GM12878 (cell line): ENCODE data around the gene HECTD4.

Experiments
- E2F8 ChIP-seq: fragments of 450-650 bp; IDR thresholded peaks from 2 replicates; pipeline ENCODE4 v1.6.1; 2018; ENCODE audit warnings: mild to moderate bottlenecking, low read depth, moderate library complexity; ENCODE audit not compliant: partially characterized antibody
- FOS ChIP-seq: IDR thresholded peaks from 3 replicates; pipeline ENCODE4 v1.6.1; 2011; ENCODE audit warnings: borderline replicate concordance; ENCODE audit not compliant: insufficient read length; ENCODE audit errors: extremely low read depth
- MXI1 ChIP-seq: fragments of 150-350 bp; IDR thresholded peaks from 2 replicates; pipeline ENCODE4 v1.6.1; 2011; ENCODE audit warnings: low read depth, mild to moderate bottlenecking, inconsistent platforms, low read length, improper control_type of control experiment
- POLR2AphosphoS5 ChIP-seq: IDR thresholded peaks from 2 replicates; pipeline ENCODE4 v1.6.1; 2011; ENCODE audit warnings: mild to moderate bottlenecking, low read length, inconsistent platforms
- RAD21 ChIP-seq: IDR thresholded peaks from 2 replicates; pipeline ENCODE4 v1.6.1; 2011; ENCODE audit warnings: mild to moderate bottlenecking, low read depth, low read length, moderate library complexity; ENCODE audit not compliant: insufficient read depth
- SUZ12 ChIP-seq: fragments of 200-600 bp; sonication (generic); IDR thresholded peaks from one replicate; pipeline ENCODE4 v1.6.1; 2018; ENCODE audit warnings: antibody characterized with exemption, mild to moderate bottlenecking; ENCODE audit not compliant: unreplicated experiment
- USF2 ChIP-seq: IDR thresholded peaks from 2 replicates; pipeline ENCODE4 v1.6.1; 2011; ENCODE audit warnings: low read depth, low read length, improper control_type of control experiment, borderline replicate concordance
- TF ChIP-seq, protein P1 (sequence below), 3 experiments: IDR thresholded peaks in 2 of 3; conservative IDR thresholded peaks in 1 of 3; 2 replicates each; pipeline ENCODE4 v1.5.1; 2011; ENCODE audit warnings: low read depth in 3 of 3, low read length in 3 of 3, mild to moderate bottlenecking in 3 of 3, control low read depth in 2 of 3, moderate library complexity in 2 of 3, inconsistent platforms in 1 of 3, mixed read lengths in 1 of 3; ENCODE audit not compliant: control insufficient read depth in 2 of 3, insufficient read depth in 1 of 3; ENCODE audit errors: extremely low read depth in 1 of 3
- TF ChIP-seq, protein P2 (sequence below): fragments of 450-650 bp; IDR thresholded peaks from 2 replicates; pipeline ENCODE4 v1.6.1; 2017; ENCODE audit warnings: mild to moderate bottlenecking, moderate library complexity

DNA sequence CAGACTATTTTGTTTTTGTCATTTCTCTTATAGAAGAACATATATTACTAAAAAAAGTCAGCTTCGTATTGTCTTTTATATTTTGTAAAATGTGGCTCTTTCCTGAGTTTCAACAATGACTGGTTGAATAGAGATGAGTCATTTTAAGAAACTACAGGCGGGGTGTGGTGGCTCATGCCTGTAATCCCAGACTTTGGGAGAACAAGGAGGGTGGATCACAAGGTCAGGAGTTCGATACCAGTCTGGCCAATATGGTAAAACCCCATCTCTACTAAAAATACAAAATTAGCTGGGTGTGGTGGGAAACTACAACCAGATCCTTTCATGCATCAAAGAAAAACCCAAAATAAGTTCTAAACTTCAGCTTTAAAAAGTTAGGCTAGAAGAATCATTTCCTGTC is 28.8 kb downstream of the HECTD4 start:
- TF ChIP-seq, protein P1, sequence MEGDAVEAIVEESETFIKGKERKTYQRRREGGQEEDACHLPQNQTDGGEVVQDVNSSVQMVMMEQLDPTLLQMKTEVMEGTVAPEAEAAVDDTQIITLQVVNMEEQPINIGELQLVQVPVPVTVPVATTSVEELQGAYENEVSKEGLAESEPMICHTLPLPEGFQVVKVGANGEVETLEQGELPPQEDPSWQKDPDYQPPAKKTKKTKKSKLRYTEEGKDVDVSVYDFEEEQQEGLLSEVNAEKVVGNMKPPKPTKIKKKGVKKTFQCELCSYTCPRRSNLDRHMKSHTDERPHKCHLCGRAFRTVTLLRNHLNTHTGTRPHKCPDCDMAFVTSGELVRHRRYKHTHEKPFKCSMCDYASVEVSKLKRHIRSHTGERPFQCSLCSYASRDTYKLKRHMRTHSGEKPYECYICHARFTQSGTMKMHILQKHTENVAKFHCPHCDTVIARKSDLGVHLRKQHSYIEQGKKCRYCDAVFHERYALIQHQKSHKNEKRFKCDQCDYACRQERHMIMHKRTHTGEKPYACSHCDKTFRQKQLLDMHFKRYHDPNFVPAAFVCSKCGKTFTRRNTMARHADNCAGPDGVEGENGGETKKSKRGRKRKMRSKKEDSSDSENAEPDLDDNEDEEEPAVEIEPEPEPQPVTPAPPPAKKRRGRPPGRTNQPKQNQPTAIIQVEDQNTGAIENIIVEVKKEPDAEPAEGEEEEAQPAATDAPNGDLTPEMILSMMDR (IDR thresholded peaks at IDR 0.05 in 2 of 3, conservative IDR thresholded peaks at IDR 0.05 in 1 of 3; ENCODE audit: control insufficient read depth in 2 of 3, extremely low read depth in 1 of 3, insufficient read depth in 1 of 3, low read depth in 3 of 3, low read length in 3 of 3): no peak
- TF ChIP-seq USF2: no peak
- TF ChIP-seq POLR2AphosphoS5: no peak
- TF ChIP-seq, protein P2, sequence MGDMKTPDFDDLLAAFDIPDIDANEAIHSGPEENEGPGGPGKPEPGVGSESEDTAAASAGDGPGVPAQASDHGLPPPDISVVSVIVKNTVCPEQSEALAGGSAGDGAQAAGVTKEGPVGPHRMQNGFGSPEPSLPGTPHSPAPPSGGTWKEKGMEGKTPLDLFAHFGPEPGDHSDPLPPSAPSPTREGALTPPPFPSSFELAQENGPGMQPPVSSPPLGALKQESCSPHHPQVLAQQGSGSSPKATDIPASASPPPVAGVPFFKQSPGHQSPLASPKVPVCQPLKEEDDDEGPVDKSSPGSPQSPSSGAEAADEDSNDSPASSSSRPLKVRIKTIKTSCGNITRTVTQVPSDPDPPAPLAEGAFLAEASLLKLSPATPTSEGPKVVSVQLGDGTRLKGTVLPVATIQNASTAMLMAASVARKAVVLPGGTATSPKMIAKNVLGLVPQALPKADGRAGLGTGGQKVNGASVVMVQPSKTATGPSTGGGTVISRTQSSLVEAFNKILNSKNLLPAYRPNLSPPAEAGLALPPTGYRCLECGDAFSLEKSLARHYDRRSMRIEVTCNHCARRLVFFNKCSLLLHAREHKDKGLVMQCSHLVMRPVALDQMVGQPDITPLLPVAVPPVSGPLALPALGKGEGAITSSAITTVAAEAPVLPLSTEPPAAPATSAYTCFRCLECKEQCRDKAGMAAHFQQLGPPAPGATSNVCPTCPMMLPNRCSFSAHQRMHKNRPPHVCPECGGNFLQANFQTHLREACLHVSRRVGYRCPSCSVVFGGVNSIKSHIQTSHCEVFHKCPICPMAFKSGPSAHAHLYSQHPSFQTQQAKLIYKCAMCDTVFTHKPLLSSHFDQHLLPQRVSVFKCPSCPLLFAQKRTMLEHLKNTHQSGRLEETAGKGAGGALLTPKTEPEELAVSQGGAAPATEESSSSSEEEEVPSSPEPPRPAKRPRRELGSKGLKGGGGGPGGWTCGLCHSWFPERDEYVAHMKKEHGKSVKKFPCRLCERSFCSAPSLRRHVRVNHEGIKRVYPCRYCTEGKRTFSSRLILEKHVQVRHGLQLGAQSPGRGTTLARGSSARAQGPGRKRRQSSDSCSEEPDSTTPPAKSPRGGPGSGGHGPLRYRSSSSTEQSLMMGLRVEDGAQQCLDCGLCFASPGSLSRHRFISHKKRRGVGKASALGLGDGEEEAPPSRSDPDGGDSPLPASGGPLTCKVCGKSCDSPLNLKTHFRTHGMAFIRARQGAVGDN: no peak
- no peak for TF ChIP-seq FOS
- no peak for TF ChIP-seq RAD21
- TF ChIP-seq SUZ12: no peak
- TF ChIP-seq E2F8: no peak
- TF ChIP-seq MXI1: no peak
